ENCODE measurements around the gene PPT1.

Gene PPT1

DNA sequence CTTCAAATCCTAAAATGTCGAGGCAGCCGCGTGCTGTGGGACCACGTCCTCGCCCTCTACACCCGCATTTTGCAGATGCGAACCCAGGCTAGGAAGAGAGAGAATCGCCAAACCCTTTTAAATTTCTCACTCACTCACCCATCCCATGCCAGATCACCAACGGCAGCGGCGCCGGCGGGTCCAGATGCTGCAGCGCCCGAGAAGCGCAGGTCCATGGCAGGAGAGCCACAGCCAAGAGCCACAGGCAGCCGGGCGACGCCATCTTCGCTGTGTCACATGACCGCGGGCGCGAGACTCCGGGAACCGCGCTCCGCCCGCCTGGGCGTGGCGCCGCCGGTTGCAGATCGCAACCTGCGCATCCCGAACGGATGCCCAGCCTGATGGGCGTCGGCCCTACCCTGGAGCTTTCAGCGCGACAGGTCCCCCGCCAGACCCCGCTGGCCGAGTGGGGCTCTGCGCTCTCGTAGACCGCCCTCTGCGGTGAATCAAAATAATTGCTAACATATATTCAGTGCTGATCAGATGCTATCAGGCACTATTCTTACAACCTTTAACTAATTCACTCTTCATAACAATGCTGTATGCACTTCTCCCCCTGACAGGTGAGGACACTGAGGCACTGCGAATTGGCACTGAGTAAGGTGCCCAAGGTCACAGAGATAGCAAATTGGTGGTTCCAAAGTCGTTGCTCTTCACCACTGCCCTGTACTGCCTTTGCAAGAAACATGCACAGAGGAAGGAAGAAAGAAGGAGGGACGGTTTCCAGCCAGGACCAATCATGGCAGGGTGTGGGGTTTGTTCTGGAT is at the start of gene PPT1:
PPT1 (minus strand) TSS at position 276 of the 806 bp plus-strand sequence; CDS start at position 262, 14 bp downstream.
- peak; percentile 69 for DNase-seq

DNA sequence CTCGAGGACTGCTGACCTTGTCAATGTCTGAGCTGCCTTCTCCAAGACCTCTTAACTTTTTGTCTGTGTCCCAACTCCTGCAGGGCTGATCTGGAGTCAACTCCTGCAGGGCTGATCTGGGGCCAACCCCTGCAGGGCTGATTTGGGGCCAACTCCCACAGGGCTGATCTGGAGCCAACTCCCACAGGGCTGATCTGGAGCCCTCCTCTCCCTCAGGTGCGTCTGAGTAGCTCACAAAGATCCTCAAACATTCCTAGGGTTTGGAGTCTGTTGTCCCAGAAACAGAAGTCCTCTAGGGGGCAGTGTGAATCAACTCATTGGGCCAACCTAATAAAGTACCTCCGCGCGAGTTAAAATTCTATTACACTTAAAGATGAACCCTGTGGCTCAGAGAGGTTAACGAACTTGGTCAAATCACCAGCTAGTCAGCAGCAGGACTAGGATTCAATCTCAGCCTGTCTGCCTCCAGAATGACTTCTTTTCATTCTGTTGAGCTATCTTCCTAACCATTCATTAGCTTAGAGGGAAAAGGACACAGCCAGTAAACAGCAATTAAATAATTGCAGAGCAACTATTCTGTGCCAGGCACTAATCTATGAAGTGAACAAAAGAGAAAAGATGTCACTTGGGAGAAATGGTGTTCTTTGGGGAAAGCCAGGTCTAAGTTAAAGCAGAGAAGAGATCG is 47.0 kb upstream of the PPT1 start:
- DNase-seq, result peak; percentile 32

DNA sequence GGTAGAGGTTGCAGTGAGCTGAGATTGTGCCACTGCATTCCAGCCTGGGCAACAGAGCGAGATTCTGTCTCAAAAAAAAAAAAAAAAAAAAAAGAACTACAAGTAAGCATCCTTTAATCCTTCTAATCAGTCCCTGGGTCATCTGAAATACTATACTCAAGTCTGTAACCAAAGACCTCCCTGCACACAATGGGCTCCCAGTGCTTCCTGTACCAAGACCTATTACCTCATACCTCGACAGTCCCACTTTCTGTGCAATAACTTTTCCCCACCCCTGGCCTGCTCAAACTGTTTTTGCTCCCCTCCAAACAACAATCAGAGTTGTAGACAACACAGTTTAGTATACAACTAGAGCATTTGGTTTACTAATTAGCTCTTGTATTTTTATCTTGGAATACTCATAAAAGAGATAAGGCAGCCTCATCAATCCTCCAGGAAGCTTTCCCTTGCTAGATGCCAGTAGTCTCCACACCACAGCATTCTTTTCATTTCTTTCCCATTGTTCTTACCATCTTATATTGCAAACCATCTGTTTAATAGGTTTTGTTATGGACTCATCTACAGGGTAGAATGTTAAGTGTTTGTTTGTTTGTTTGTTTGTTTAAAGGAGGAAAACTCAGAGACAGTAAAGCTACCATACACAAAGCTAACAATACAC is 45.0 kb upstream of the PPT1 start:
- no peak for DNase-seq

DNA sequence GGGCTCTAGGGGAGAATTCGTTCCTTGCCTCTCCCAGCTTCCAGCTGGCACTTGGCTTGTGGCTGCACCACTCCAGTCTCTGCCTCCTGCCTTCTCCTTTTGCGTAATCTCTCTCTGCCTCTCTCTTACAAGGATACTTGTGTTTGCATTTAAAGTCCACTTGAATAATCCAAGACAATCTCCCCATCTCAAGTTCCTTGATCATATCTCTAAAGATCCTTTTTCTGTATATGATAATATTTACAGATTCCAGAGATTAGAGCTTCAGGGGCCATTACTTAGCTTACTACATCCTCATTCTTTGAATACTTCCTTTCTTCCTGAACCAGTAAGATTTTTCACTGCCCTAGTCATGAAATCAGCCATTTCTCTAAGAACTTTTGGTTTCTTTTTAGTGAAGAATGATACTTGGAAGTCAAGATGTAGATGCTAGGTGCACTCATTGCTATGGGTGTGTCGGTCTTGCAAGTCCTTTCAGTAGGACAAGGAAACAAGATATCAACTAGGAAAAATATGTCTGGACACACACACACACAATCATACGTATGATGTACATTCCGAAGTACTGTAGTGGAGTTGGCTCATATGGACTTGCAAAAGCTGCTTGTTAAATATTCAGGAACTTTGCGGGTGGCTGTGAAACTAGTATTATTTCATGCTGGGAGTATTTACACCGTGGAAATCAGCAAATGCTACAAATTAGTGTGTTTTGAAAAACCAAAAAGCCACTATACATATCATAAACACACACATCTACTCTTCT is 43.3 kb upstream of the PPT1 start:
- DNase-seq, result no peak

DNA sequence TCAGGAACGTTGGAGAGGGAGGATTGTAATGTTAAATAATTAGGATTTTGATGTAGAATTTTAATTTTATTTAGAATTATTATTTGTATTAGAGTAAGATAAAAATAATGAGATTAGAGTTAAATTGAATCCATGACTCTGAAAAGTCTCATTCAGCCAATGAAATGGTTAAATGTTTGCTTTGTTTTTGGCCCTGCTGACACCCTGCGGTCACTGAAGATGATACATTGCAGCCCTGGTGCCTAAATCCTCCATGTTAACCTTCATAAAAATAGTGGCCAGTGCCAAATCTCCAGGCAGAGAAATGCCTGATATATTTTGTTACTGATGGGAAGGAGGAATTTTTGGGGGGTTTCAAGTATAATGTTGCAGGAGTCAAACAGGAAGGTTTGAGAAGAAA is 36.8 kb upstream of the PPT1 start:
- no peak for DNase-seq

DNA sequence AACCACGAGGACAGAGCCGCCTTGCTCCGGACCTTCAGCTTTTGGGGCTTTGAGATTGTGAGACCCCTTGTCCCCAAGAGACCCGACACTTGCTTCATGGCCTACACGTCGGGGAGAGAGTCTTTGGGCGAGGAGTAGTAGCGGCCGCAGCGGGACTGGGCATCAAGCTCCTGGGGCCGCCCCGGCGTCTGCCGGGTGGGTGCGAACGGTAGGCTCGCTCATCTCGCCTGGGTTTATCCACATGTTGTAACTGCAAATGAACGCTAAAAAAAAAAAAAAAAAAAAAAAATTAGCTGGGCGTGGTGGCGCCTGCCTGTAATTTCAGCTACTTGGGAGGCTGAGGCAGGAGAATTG is 36.2 kb upstream of the PPT1 start:
- DNase-seq, result no peak

DNA sequence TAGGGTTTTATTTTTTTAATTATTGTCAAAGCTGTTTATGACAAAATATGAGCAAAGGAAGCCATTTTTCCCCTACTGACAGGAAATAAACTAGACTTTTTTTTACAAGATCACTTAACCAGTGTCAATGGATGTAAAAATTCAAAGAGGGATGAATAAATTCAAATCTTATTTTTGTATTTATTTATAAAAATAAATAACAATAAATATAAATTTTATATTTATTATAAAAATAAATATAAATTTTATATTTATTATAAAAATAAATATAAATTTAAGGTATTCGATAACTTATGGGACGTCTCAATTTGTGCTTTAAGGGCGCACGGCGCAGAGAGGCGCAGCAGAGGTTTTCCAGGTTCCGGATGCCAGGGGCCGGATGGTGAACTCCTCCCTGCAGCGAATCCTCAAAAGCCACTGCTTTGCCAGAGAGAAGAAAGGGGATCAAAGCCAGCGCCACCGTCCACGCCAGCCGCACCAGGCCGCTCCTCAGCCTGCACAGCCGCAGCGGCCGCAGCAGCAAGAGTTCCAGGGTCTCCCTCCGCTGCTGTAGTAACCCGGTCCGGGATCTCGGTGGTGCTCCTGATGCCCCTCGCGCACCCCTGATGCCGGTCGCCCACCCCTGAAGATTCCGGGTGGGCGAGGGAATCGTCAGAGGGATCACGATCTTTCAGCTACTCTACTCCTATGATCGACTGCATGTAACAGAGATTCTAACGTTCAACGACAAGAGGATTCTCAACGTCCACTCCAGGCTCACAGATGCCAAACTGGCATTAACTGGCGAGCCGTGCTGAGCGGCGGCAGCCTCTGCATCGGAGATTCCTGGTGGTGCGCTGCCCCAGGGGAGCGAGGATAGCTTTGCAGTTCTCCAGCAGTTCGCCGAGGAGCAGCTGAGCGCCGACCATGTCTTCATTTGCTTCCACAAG is 35.6 kb upstream of the PPT1 start:
- DNase-seq, result no peak

DNA sequence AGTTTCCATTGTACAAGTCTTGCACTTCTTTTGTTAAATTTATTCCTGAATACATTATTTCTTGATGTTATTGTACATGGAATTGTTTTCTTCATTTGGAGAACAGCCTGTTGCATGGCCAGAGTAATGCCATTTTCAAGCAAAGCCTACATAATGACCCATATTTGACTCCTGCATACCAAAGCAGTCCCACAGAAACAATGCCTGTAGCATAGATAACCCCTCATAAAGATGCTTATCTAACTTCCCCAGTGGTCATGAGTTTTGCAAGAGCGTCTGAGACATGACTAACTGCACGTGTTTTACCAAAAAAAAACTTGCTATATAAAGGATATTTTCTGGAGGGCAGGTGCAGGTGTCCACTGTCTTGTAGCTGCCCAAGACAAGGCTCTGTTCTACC is 33.8 kb upstream of the PPT1 start:
- no peak for DNase-seq

DNA sequence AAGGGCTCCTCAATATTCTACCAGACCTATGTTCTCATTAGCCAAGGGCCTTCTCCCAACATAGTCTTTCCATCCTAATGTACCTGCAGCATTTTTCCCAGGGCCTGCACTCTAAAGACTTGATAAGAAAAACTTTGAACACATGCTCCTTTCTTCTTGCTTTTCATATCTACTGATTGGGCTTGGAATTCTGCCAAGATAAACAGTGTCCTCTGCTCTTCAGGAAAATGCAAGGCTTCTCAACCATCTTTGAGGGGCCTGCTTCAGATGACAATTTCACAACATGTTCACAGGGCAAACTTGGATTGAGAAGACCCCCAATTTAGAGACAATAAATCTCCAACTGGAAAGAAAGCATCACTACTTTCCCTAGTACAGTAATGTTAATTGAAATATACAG is 25.8 kb upstream of the PPT1 start:
- DNase-seq, result no peak

DNA sequence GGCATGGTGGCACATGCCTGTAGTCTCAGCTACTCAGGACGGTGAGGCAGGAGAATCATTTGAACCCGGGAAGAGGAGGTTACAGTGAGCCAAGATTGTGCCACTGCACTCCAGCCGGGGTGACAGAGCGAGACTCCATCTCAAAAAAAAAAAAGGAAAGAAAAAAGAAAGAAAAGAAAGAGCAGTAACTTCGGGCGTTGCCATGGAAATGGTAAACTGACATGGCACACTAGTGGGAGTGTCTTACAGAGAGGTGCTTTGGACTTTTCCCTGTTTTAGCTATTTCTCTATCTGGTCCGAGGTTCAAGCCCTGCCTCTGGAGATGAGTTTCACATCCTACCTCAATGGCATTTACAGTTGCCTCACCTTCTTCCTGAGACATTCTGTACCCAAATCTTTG is 23.1 kb upstream of the PPT1 start:
- no peak for DNase-seq

DNA sequence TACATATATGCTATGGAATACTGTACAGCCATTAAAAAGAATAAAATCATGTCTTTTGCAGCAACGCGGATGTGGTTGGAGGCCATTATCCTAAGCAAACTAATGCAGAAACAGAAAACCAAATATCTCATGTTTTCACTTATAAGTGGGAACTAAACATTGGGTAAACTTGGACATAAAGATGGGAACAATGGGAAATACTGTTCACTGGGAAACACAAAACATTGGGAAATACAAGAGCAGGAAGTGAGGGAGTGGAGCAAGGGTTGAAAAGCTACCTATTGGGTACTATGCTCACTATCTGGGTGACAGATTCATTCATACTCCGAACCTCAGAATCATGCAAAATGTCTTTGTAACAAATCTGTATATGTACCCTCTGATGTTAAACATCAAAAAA is 17.3 kb upstream of the PPT1 start:
- no peak for DNase-seq

DNA sequence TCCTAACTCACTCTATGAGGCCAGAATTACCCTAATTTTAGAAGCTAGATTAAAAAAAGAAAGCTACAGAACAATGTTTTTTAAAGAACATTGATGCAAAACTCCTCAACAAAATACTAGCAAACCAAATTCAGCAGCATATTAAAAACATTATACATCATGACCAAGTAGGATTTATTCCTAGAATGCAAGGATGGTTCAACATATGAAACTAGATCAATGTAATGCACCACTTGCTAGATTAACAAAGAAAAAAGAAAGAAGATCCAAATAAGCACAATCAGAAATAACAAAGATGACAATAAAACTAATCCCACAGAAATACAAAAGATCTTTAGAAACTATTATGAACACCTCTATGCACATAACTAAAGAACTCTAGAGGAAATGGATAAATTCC is 13.3 kb upstream of the PPT1 start:
- no peak for DNase-seq

DNA sequence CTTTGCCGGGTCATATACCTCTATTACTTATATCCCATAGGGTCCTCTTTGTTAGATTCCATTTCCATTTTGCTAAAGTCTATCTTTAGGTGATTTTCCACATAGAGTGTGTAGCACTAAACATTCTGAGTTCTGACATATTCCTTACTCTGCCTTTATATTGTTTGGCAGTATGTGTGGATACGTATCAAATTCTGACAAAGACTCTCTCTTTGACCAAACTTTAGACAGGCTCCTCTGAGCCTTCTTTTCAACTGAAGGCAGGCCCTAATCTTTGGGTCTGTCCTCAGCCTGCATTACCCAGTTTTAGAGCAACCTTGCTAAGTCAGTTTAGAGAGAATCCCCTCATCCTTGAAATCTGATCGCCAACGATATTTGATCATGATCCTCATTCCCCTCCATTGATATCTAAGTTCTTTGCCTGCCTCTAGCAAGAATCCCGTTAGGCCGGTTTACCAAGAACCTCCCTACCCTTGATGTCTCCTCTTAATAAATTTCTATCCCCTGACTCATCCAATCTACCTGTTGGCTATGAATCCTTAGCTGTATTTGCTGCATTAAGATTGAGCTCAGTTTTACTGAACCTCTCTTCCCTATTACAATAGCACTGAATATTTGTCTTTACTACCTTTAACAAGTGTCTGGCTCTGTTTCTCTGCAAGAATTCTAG is 10.4 kb upstream of the PPT1 start:
- no peak for DNase-seq

DNA sequence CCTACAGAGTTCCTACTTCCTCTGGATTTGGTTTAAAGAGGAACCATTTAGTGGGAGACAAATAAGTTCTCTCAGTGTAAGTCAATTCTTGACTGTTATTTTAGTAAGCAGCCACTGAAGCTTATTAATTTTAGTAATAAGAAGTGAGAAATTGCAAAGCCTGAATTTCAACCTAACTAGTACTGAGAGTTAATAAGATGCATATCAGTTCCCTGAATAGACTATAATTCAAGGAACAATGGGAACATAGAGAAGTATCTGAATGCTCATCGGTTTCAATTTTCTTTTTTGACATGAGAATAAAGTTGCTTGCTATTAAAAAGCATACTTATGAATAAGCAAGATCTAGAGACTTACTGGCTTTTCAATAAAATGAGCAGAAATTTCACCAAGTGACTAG is 8.0 kb upstream of the PPT1 start:
- DNase-seq, result no peak

DNA sequence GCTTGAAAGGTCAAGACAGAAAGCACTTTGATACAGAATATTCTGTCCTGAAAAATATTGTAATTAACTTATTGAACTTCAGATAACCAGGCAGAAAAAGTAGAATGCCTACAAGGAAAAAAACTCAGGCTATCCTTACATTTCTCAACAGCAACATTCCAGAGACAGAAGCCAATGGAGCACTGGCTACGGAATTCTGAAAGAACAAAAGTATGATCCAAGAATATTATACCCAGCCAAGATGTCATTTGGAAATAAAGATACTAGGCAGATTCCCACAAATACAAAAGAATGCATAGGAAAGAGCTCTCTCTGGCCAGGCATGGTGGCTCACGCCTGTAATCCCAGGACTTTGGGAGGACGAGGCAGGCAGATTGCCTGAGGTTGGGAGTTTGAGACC is 5.8 kb upstream of the PPT1 start:
- no peak for DNase-seq

DNA sequence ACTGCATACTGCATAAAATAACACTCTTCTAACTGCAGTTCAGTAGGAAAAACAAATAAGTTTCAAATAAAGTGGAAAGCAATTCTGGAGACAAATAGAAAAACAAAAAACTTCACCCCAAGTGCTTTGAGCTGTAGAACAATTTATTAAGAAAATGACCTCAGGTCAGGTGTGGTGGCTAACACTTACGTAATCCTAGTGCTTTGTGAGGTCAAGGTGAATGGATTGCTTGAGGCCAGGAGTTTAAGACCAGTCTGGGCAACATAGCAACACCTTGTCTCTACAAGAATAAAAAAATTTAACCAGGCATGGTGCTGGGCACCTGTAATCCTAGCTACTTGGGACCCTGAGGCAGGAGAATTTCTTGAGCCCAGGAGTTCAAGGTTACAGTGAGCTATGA is 5.0 kb upstream of the PPT1 start:
- no peak for DNase-seq

DNA sequence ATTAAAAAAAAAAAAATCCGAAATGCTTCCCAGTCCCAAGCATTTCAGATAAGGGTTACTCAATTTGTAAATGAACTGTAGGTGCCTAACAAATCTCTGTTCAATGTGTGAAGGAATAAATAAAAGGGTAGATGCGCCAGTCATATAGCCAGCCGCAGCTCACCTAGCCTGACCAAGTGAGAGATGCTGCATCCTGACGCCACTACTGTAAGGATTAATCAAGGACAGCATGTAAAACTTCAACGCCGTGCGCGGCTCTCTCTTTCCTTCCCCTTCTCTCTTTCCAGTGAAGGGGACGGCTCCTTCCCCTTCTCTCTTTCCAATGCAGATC is 441 bp downstream of the PPT1 start:
- no peak for DNase-seq

DNA sequence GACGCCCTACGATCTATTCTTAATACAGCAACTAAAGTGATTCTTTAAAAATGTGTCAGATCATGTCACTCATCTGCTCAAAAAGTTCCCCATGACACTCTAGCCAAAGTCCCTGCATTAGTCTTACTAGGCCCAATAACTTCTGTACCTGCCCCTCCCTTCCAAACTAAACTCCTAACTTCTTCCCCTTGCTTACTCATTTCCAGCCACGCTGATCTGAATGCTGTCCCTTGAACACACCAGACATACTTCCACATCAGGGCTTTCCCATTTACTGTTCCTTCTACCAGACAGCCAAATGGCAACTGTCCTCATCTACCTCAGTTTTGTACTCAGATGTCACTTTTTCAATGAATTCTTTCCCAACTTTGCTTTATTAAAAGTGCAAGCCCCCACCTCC is 1.2 kb downstream of the PPT1 start:
- no peak for DNase-seq

DNA sequence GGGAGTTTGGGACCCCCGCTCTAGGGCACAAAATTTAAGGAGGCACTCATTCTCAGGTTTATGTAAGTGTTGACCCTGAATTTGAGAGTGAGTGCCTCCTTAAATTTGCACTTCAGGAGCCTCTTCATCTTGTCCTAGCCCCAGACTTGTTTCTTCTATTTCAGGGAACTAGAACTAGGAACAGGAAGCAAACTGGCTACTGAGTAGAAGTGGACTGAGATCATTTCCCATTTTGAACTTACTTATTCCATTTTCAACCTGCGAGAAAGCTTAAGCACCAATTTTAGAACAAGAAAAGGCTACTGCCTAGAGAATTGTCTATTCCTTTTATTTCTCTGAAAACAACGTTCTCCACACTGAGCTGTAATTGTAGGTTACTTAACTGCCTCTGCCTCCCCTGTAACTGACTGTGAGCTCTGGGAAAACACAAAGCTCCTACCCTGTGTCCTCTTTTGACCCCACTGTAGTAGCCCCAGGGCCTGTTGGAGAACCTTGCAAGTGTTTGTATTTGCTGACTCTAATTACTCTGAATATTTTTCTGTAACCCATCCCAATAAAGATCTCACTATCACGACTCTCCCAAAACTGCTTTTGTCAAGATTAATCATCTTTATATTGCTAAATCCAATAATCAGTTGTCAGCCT is 2.5 kb downstream of the PPT1 start:
- no peak for DNase-seq

DNA sequence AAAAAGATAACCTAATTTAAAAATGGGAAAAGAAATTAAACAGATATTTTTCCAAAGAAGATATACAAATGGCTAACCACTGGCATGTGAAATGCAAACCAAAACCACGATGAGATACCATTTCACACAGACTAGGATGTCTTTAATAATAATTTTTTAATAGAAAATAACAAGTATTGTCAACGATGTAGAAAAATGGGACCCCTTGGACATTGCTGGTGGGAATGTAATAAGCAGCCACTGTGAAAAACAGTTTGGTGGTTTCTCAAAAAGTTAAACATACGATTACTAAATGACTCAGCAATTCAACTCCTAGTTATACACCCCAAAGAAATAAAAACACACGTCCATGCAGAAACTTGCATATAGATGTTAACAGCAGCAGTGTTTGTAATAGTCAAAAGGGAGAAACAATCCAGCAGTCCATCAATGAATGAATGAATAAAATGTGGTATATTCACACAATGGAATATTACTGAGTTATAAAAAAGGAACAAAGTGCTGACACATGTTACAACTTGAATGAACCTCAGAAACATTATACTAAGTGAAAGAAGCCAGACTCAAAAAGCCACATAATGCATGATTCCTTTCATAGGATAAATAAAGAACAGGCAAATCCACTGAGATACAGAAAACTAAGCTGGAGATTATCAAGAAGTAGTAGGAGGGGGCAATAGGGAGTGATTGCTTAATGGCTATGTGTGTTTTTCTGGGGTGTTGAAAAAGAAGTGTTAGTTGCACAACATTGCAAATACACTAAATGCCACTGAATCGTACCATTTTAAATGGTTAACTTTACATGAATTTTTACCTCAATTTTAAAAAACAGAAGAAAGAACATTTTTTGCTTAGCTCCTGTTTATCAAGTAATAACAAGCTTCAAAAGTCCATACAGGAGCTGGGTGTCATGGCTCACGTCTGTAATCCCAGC is 4.1 kb downstream of the PPT1 start:
- DNase-seq, result no peak

Measured in stimulated activated CD4-positive, alpha-beta T cell treated with anti-CD3 and anti-CD28 coated beads, Interleukin-12 subunit alpha, Interleukin-12 subunit beta, amount 100 ng/mL, for 4 hours (primary cell).